Nephron progenitor cell (in vitro differentiated cells): Measurements from ENCODE around the gene EVL.

Experiments used
- DNase-seq: peaks from one replicate; pipeline ENCODE4 v3.0.0; 2021
- H3K27ac Mint-ChIP-seq: 2 replicates; pipeline ENCODE4 v1.8.0; 2021; ENCODE audit warnings: mild to moderate bottlenecking, moderate library complexity, mixed read lengths
- H3K27me3 Mint-ChIP-seq: 2 replicates; pipeline ENCODE4 v1.8.0; 2021; ENCODE audit warnings: mild to moderate bottlenecking, low read depth, mixed read lengths; ENCODE audit not compliant: poor library complexity
- H3K36me3 Mint-ChIP-seq: 2 replicates; pipeline ENCODE4 v1.8.0; 2021; ENCODE audit warnings: low read depth, mixed read lengths
- H3K4me1 Mint-ChIP-seq: 2 replicates; pipeline ENCODE4 v1.8.0; 2021; ENCODE audit warnings: mixed read lengths
- H3K4me3 Mint-ChIP-seq: 2 replicates; pipeline ENCODE4 v1.8.0; 2021; ENCODE audit warnings: mild to moderate bottlenecking, moderate library complexity, mixed read lengths
- H3K9me3 Mint-ChIP-seq: 2 replicates; pipeline ENCODE4 v1.8.0; 2021; ENCODE audit warnings: mild to moderate bottlenecking, moderate library complexity, mixed read lengths
- TF ChIP-seq, protein P1 (sequence below): fragments of 200-600 bp; sonication (generic); IDR thresholded peaks from 2 replicates; pipeline ENCODE4 v1.5.0; 2021; ENCODE audit warnings: antibody characterized with exemption

The EVL gene

DNA sequence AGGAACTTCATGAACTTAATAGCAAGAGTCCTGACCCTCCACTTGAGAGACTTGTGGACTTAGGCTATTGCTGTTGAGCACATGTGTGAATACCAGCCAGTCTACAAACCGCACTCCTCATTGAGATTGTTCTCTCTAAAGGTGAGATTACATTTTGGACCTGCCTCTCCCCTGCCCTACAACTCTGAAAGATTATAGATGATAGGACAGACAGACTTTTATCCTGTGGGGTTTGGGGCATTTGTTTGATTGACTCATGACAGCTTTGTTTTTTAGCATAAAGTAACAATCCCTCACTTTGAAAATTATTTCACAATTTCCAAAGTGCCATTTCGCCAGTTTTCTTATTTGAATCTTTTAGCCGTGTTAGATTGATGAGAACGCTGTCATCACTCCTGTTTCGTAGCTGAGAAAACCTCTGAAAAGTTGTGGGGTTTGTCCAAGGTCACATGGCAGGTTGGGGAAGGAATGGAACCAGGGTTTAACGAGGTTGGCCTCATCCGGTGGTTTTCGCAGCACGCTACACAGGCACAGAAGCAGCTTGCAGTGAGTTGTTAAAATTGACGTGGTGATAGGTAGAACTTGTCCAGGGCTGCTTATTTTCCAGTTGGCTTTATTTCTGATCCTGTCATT lies 836 bp downstream of the EVL start:
- no peak overlapping the region for H3K4me3 Mint-ChIP-seq
- DNase-seq: no peak
- H3K4me1 Mint-ChIP-seq: peaks cover 66% of the 10 kb centered on the region
- TF ChIP-seq, protein P1, sequence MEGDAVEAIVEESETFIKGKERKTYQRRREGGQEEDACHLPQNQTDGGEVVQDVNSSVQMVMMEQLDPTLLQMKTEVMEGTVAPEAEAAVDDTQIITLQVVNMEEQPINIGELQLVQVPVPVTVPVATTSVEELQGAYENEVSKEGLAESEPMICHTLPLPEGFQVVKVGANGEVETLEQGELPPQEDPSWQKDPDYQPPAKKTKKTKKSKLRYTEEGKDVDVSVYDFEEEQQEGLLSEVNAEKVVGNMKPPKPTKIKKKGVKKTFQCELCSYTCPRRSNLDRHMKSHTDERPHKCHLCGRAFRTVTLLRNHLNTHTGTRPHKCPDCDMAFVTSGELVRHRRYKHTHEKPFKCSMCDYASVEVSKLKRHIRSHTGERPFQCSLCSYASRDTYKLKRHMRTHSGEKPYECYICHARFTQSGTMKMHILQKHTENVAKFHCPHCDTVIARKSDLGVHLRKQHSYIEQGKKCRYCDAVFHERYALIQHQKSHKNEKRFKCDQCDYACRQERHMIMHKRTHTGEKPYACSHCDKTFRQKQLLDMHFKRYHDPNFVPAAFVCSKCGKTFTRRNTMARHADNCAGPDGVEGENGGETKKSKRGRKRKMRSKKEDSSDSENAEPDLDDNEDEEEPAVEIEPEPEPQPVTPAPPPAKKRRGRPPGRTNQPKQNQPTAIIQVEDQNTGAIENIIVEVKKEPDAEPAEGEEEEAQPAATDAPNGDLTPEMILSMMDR: no peak
- H3K36me3 Mint-ChIP-seq: peaks cover 4% of the 10 kb centered on the region
- peaks cover 2% of the 10 kb centered on the region for H3K27me3 Mint-ChIP-seq
- H3K9me3 Mint-ChIP-seq: no peaks in the 10 kb centered on the region
- H3K27ac Mint-ChIP-seq: peak overlapping the region; percentile 55

DNA sequence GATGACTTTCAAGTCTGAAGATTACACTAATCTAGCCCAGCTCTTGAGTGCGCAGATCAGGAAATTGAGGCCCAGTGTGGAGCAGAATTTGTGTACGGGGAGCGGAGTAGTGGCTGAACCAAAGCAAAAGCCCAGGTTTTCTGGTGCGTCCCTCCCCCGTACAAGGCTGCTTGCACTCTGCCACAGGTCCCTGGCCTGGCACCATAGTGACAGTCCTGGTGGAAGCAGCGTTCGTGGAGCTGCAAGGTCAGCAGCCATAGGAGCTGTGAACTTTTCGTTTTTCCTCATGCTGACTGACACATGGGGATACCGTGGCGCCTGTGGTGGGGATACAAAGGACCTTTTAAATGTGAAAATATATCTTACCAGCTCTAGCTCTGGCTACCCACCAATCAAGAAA lies 1.7 kb downstream of the EVL start:
- H3K27me3 Mint-ChIP-seq: peaks cover 2% of the 10 kb centered on the region
- H3K27ac Mint-ChIP-seq: peak overlapping the region; percentile 87
- DNase-seq: no peak
- peaks cover 75% of the 10 kb centered on the region for H3K4me1 Mint-ChIP-seq
- H3K36me3 Mint-ChIP-seq: no peaks in the 10 kb centered on the region
- TF ChIP-seq, protein P1: no peak
- no peak overlapping the region for H3K4me3 Mint-ChIP-seq
- H3K9me3 Mint-ChIP-seq: no peaks in the 10 kb centered on the region

DNA sequence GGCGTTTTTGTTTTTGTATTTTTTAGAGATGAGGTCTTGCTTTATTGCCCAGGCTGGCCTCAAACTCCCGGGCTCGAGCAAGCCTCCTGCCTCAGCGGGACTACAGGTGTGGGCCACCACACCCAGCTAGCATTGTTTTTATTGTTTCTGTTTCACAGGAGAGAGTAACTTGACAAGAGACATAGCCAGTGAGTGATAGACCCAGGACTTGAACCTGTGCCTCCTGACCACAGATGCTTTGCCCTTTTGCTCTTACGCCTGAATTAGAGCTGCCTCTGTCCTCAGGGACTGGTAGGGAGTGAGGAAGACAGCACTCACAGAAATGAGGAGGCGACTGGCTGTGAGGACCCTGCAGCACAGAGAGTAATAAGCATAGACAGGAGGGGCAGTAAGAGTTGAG lies 2.3 kb downstream of the EVL start:
- Mint-ChIP-seq H3K4me3 (no peak overlapping the region), H3K27me3 (peaks cover 2% of the 10 kb centered on the region), H3K4me1 (peaks cover 77% of the 10 kb centered on the region), H3K27ac (peak overlapping the region; percentile 87), H3K36me3 (no peaks in the 10 kb centered on the region), H3K9me3 (no peaks in the 10 kb centered on the region)
- no peak for DNase-seq
- TF ChIP-seq, protein P1: no peak

DNA sequence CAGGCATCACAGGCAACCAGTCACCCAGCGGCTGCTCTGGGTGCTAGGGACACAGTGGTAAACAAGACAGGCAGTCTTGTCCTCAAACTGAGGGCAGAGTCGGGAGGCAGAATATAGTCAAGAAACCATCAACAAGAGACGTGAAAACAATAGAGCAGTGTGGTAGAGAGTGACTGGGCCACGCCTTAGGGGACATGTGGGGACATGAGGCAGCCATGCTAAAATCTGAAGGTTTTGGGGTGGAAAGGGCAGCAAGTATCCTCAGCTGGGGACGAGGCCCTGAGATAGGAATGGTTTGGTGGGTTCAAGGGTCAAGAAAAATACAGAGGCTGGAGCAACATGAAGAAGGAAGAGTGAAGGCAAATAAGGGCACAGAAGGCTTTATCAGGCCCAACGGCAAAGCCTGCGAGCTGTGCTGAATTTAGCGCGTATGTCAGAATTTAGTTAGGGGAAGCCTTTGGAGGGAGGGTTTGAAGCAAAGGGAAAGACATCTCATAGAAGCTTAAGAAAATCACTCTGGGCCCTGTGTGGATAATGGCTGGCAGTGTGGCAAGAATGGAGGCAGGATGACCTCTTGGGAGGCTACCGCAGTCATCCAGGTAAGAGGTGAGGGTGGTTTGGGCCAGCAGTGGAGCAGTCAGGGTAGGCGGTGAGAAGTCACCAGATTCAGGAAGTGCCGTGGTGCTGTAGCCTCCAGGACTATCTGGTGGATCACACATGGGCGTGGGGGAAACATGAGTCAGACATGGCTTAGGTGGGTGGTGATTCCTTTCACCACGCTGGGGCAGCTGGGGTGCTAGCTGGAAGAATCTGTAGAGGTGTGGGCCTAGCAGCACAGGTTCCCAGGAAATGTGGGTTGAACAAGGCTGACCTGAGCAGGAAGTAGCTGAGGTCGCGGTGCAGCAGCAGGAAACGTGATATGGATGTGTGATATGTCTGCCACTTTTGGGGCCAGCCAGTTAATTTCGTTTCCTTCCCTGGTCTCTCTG lies 3.0 kb downstream of the EVL start:
- Mint-ChIP-seq H3K4me1 (peaks cover 85% of the 10 kb centered on the region), H3K36me3 (no peaks in the 10 kb centered on the region), H3K27me3 (peaks cover 2% of the 10 kb centered on the region), H3K9me3 (no peaks in the 10 kb centered on the region), H3K4me3 (no peak overlapping the region), H3K27ac (peak overlapping the region; percentile 87)
- no peak for DNase-seq
- TF ChIP-seq, protein P1: no peak

DNA sequence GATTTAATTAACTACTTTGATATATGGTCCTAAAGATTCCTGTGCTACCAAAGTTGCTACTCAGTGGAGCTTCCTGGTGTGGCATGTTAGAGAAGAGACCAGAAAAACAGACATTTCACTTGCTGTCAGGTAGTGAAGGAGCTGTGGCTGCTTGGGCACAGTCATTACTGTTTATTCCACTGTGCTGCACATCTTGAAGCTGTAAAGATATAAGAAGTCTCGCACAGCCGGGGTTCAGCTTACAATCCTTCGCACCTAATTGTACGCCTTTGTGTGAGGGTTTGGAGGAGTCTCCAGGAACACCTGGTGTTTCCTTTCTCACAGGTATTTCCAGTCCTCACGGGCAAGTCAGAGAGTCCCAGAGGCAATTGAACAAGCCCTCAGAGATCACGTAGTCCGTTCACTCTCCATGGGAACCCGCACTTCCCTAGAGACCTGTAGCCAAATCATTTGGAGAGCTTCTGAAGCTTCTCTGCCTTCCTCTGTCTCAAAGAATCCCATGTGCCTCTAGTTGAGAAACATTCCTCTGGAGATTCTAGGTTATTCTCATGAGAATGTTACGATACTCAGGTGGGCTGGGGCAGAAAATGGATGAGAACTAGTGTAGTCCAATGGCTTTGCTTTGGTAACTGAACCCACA lies 4.1 kb downstream of the EVL start:
- H3K27me3 Mint-ChIP-seq: peaks cover 2% of the 10 kb centered on the region
- no peak for DNase-seq
- TF ChIP-seq, protein P1: no peak
- H3K27ac Mint-ChIP-seq: peak overlapping the region; percentile 87
- peaks cover 92% of the 10 kb centered on the region for H3K4me1 Mint-ChIP-seq
- H3K4me3 Mint-ChIP-seq: no peak overlapping the region
- no peaks in the 10 kb centered on the region for H3K36me3 Mint-ChIP-seq
- no peaks in the 10 kb centered on the region for H3K9me3 Mint-ChIP-seq
